Measurements from ENCODE around the gene CLK4.

The CLK4 gene

DNA sequence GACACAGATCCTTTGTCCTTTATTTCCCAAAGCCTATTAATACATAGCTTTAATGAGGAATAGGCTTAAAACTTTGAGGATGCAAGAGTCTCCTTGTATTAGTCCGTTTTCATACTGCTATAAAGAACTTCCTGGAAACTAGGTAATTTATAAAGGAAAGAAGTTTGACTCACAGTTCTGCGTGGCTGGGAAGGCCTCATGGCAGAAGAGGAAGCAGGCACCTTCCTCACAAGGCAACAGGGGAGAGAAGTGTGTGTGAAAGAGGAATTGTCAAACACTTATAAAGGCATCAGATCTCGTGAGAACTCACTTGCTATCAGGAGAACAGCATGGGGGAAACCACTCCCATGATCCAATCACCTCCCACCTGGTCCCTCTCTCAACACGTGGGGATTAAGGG is 5.4 kb upstream of the CLK4 start:
- no peak for DNase-seq

- no peak for DNase-seq
Observed at GRCh38 chr5:178630951-178631350, 4.1 kb upstream of the CLK4 start.

GRCh38 chr5:178630475-178630930 is 3.7 kb upstream of the CLK4 start:
- DNase-seq, result no peak

DNA sequence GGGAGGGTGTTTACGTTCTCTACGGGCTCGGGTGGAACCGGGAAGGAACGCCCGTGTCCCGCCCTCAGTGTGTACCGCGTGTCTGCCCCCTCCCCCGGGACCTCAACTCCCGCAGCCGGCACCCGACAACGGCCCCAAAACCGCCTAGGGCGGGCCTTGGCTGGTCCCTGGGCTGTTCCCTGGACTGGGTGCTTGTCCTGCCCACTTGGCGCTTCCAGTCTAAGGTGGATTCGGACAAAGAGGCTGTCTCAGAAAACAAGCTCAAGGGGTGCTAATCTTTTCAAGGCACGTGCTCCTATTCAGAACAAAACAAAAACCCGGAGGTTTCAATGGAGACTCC is 379 bp upstream of the CLK4 start:
- no peak for DNase-seq

DNA sequence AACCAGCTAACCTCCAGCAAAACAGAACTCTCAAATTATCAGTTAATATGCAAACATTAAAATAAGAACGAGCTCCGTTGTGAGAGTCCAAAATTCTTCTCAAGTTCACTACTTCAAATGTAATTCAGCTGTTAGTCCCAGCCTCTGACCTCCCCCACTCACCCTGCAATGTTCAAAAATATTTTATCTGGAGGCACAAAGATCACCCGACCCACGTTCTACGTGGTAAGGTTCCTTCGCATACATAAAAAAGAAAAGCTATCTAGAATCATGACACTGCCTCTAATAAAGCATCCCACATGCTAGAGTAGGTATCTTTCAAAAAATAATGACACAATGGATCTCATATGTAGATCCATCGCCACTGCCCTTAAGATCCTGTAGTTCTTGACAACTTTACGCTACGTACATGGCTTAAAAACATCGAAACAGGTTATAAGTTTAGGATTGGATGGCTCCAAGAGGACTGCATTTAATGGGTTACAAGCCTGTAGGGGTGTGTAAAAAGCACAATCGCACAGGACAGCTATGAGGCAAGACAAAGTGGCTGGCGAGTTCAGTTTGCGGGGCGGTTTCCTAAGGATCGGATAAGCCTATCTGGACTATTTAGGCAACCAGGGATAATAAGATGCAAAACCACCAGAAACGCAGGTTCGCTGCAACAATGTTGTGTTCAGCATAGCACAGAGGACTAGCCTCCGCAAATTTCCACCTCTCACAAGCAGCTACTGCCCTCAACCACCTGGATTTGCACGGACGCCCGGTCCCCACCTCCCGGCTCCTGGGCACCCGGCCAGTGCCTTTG is 969 bp downstream of the CLK4 start:
- no peak for DNase-seq

DNA sequence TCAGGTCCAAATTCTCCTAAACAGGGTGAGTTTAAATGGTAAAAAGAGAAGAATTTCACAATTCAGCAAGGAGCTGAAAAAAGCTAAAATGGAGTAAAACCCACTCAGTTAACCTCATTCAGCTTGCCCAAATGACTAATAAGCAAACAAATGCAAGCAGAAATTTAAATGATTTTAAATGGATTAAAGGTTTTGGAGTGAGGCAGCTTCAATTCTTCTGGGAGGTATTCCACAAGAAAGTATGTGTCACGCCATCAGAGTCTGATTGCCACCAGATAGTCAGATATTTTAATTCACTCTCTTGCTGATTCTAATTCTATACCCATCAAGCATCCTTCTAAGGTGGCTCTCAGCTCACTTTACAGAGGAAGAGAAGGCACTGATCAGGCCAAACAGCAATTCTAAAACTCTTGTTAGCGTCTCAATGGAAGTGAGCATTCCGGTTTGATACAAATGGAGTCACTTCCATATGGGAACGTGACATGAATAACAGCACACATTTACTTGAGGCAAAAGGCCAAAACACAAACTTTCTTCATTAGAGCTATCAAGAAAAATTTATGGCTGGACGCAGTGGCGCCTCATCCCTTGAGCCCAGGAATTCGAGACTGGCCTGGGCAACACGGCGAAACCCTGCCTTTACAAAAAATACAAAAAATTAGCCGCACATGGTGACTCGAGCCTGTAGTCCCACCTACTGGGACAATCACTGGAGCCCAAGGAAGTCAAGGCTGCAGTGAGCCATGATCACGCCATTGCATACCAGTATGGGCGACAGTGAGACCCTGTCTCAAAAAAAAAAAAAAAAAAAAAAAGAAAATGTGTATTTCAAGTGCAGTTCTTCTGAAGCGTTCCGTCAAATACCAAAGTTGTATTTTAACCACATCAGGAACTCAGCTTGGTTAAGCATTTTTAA is 2.0 kb downstream of the CLK4 start:
- no peak for DNase-seq

DNA sequence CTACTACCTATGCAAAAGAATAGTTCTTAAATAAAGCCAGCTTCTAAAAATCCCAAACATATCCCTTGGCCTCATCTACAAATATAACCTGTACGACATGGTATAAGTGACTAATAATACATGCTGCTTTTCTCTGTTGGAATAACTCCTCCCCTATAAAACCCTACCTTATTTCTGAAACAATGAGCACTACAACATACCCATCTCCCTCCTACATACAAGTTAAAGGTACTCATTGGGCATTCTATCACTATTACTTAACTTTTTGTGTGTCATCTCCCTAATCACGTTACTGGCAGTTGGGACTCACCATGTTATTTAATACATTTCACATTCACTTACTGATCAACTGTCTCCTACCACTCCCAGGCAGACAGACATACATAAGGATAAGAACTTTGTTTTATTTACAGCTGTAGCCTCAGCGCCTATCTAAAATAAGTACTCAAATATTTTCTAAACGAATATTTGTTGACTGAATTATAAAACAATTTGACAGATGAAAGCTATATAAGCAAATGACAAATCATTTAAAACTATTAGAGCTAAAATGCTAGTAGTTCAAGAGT is 4.1 kb downstream of the CLK4 start:
- DNase-seq, result no peak

DNA sequence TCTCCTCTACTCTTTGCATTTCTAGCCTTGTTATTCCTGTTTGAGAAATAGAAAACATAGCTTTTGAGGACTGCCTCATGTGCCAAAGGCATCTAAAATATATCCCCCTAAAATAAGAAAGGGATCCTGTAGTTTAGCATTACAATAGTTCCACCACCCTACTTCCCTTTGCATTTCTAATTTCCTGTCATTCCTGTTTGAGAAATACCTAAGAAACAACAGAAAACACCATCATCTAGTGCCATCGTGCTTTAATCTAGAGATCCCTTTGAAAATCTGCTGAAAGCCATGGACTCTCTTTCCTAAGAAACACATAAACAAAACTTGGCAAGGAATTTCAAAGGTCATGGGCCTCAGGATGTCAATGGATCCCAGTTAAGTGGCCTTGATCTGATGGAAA is 7.5 kb downstream of the CLK4 start:
- DNase-seq, result no peak

- DNase-seq, result no peak
Observed at GRCh38 chr5:178612299-178612698, 14.6 kb downstream of the CLK4 start.

DNA sequence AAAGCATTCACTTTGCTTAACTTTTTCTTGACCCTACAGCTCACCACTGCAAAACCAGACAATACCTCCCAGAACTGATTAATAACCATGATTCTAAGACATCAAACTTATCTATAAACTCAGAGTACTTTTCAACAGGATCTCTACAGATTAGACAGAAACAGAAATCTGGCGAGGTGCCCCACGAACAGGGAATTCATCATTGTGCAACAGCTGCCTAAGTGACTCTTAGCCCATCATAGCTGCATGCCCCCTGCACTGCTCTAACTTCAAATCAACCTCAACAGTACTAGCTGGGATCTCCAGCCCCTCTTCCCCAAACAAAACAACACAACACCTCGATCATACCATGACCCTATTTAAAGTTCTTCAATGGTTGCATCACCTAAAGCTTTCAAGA is 20.6 kb downstream of the CLK4 start:
- DNase-seq, result no peak

DNA sequence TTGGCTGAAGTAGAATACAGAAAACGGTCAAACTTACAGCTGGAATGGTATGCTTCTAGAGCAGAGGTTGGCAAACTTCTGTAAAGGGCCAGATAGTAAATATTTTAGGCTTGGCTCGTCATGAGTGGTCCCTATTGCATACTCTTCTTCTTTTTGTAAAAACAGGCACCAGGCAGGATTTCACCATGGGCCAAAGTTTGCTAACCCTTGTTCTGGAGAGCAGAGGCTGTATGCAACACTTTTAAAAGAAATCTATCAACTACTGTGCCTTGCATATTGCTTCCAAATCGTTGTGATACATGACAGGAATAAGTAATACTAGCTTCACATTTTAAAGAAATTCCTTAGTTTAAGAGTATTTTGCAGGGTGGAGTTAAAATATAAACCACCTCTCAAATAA is 21.1 kb downstream of the CLK4 start:
- no peak for DNase-seq

- DNase-seq, result no peak
Observed at GRCh38 chr5:178602752-178603151, 24.1 kb downstream of the CLK4 start.

- no peak for DNase-seq
Observed at GRCh38 chr5:178595750-178596149, 31.1 kb downstream of the CLK4 start.

DNA sequence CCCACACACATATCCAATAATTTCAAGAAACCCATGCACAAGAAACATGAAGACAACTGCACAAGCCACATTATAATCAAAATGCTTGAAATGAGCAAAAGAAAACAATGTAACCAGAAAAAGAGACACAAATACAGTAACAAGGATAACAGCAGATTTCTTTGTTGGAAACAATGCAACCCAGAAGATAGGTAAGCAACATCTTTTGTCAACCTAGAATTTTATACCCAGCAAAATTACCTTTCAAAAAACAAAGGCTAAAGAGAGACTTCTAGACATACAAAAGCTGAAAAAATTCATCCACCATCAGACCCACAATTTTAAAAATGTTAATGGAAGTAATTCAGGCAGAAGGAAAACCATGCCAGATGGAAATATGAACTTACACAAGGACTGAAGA is 31.7 kb downstream of the CLK4 start:
- no peak for DNase-seq

DNA sequence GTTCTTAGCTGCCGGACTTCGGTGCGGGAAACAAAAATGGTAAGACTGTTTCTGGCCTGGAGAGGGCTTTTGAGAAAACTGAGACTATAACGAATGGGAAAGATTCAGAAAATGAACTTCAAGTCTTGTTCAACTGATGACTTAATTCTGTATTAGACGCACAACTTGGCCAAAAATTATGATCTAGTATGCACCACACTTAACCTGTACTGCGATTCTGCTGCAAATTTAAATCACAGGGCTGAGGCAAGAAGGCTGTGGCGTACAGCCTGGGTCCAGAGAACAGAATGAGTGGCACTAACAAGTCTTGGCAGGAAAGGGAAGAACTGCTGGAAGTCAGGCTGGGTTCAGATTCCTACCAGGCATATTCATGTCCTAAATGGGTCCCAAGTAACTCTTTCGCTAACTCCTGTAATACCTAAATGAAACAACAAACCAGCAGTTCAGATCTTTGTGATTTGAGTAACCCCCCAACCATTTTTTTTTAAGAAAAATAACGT is 35.9 kb downstream of the CLK4 start:
- no peak for DNase-seq

DNA sequence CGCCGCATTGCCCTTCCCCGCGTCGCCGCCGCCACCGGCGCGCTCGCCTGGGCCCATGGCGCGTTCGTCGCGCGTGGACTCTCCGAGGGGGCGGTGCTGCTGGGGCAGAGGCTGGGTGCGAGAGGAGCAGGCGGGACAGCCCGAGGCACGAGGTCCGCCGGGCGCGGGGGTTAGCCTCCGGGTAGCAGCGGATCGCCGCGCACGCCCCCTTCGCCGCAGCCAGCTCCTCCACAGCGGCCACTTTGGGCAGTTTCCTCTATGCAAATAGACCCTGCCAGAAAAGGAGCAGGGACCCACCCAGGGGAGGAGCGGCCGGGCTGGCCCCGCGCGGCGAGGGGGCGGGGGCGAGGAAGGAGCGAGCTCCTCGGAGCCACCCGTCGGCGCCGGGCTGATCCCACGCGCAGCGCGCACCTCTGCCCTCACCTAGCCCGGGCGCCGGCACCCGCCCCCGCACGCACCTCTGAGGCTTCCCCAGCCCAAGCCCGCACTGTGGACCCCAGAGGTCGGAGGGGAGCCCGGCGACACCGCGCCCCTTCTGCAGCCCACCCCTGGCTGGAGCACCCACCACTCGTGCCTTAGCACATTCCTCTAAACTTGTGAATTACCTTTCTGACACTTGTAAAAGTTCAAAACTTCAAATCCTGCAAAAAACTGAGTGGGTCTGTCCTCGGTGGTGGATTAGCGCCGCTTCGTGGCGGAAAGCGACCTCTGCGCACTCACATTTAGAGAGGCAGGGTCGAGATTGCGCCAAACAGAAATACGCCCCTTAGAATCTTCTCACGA is 36.5 kb downstream of the CLK4 start, which contains the start of gene COL23A1:
Gene COL23A1 (minus strand): TSS at position 253 of the 783 bp plus-strand sequence.
- peak; percentile 35 for DNase-seq

- DNase-seq, result no peak
Observed at GRCh38 chr5:178589180-178590140, 37.4 kb downstream of the CLK4 start.

DNA sequence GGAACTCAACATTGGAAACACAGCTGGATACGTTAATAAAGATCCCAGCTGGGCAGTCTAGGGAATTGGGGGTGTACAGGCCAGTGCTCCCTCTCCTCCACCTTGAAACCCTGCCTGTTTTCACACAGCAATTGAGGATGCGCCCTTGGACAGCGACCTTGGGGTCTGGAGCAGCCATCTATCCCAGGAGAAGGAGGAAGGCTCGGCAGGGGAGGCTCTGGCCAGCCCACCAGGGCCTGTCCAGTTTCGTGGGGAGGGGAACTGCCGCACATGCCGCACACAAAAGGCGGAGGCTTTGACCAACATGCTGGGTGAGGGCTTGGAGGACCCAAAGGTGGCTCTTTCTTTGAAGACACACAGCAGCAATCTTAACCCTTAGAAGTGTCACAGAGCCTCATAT is 38.1 kb downstream of the CLK4 start:
- no peak for DNase-seq

GRCh38 chr5:178587763-178588611 is 38.9 kb downstream of the CLK4 start:
- no peak for DNase-seq

DNA sequence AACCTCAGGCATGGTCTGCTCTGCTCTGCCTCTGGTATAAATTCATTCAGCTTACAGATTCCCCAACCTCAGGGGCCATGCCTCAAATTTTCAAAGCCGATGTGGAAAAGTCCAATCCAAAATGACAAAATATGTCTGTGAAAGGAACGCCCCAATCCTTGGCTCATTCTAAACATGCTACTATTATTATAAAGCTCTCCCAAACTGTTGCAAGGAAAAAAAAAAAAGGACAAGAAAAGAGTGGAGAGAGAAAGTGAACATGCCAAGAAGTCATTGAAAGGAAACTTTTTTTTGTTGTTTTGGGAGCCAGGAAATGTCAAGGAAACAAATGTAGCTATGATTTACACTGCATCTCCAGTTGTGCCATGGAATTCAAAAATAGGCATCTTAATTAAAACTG is 40.5 kb downstream of the CLK4 start:
- no peak for DNase-seq

Measured in activated gamma-delta T cell (primary cell).